COLO668 (cell line): ENCODE results near the gene HRH3.

Source experiments
- DNase-seq: peaks from one replicate; lab custom pipeline; 2025; ENCODE audit not compliant: unreplicated experiment; lab: John Stamatoyannopoulos, UW

Gene HRH3

DNA sequence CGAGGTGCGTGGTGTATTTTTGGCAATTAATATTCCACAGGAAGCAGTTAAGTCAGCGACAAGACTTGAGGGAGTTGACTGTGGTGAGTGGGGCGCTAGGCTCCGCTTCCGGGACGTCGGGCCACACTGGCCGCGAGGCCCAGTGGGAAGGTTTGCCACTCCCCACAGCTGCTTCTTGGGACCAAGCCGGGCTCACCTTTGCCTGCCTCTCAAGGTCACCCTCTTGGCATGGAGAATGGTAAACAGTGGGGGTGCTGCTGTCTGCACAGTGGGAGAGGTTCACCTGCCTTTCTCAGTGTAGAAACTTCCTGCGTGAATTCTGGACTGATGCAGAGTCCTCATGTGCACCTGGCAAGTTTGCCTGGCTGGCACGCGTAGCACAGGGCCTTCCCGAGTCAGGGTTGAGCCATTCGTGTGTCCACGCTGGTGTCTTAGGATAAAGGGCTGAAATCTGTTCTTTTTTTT is 24.6 kb upstream of the HRH3 start:
- peak; percentile 20 for DNase-seq

GRCh38 chr20:62243906-62244515 is 23.9 kb upstream of the HRH3 start:
- DNase-seq, result no peak

GRCh38 chr20:62243106-62243505 is 23.0 kb upstream of the HRH3 start:
- no peak for DNase-seq

- no peak for DNase-seq
These were observed 22.1 kb upstream of the HRH3 start for GRCh38 chr20:62242176-62242575.

DNA sequence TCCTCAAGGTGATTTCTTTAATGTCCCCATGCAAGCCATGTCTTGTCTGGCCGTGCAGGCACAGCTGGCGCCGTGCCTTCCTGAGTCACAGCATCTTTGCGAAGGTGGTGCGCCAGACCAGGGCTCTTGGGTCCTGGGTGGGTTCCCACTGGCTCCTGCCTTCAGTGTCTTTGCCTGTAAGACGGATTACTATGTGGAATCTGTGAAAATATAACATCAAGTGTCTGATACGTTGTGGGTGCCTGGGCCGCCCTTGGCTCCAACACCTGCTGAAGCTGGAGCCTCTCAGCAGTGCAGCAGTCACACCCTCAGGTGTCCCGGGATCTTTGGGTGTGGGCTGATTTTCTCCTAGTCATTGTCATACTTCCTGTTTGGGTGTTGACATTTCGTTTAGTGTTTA is 21.4 kb upstream of the HRH3 start:
- DNase-seq, result no peak

GRCh38 chr20:62240020-62240685 is 20.1 kb upstream of the HRH3 start:
- no peak for DNase-seq

GRCh38 chr20:62239278-62239879 is 19.3 kb upstream of the HRH3 start:
- DNase-seq, result peak; percentile 15

DNA sequence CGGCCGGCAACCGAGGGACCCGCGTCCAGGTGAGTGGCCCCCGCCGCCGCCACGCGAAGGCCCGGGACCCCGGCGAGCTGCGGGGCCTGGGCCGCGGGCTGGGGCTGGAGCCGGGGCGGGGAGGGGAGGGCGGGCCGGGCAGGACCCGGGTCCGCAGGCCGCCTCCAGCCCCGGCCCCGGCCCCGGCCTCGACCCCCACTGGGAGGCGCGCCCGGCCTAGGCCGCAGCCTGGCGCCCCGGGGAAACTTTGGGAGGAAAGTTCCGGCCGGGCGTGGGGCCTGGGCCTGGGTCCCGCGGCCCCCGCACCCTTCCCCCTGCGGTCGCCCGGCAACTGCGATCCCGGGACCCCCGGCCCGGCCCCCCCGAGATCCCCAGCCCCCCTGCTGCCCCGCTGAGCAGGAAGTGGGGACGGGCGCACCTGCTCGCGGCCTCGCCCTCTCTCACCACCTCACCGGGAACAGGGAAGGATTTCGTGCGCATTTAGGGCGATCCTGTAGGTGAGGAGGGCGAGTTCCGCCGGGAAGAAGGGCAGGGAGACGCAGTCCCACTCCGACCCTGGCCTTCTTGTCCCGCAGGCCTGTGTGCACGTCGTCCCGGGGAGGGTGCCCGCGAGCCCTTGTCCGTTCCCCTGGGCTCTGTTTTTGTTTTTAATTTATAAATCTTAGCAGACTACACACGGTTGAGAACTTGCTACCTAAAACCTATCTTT is 18.6 kb upstream of the HRH3 start:
- peak; percentile 66 for DNase-seq

GRCh38 chr20:62237801-62238568 is 17.9 kb upstream of the HRH3 start, which contains the start of gene OSBPL2:
TSS of gene OSBPL2 (plus strand) at chr20:62238521. CDS start at chr20:62256185, 17,664 bp downstream.
- peak; percentile 99 for DNase-seq

GRCh38 chr20:62237514-62237800 is 17.4 kb upstream of the HRH3 start:
- no peak for DNase-seq

DNA sequence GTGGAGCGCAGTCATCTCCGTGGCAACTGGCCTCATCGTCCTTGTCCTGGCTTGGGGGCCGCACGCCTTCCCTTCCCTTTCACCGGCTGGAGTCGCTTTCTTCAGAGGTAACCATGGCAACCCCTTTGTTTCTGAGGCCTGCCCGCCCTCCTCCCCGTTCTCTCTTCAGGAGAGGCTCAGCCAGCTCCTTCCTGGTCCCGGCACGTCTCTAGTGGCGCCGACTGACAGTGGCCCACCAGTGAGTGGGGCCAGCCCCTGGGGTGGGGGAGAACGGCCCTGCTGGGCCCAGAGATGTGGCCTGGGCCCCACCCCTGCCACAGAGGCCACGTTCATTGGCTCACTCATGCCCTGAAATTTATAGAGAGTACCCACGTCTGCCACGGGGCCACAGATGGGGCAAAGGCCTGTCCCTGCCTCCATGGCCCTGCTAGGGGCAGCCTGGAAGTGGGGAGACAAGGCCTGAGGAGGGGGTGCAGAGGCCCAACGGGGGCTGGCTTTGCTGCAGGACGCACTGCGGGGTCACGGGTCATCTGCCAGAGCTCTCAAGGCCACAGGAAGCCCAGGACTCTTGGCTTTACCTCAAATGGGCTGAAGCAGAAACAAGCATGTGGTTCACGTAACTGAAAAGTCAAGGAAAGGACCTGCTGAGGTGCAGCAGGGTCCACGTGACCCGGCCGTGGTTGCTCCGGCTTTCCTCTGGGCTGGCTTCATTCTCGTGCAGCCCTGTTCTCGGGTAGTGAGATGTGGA is 16.9 kb upstream of the HRH3 start:
- no peak for DNase-seq

- no peak for DNase-seq
These were observed 16.1 kb upstream of the HRH3 start for GRCh38 chr20:62236200-62236599.

- DNase-seq, result no peak
These were observed 15.7 kb upstream of the HRH3 start for GRCh38 chr20:62235777-62236157.

GRCh38 chr20:62235001-62235776 is 15.1 kb upstream of the HRH3 start:
- DNase-seq, result no peak

GRCh38 chr20:62234339-62234738 is 14.3 kb upstream of the HRH3 start:
- DNase-seq, result no peak

DNA sequence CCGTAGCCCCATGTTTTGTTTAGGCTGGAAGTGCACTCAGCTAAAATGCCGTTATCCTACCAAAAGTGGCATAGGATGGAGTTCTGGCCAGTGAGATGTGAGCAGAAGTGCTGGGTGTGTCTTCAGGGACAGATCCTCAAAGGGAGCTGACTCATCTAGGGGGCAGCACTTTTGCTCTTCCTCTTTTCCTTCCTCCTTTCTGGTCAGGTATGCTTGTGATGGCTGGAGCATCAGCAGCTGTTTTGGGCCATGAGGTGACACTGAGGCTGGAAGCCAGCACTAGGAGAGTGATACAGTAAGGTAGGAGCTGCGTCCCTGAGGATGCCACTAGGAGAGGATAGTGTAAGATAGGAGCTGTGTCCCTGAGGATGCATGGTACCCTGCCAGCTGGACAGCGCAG is 13.6 kb upstream of the HRH3 start:
- no peak for DNase-seq

DNA sequence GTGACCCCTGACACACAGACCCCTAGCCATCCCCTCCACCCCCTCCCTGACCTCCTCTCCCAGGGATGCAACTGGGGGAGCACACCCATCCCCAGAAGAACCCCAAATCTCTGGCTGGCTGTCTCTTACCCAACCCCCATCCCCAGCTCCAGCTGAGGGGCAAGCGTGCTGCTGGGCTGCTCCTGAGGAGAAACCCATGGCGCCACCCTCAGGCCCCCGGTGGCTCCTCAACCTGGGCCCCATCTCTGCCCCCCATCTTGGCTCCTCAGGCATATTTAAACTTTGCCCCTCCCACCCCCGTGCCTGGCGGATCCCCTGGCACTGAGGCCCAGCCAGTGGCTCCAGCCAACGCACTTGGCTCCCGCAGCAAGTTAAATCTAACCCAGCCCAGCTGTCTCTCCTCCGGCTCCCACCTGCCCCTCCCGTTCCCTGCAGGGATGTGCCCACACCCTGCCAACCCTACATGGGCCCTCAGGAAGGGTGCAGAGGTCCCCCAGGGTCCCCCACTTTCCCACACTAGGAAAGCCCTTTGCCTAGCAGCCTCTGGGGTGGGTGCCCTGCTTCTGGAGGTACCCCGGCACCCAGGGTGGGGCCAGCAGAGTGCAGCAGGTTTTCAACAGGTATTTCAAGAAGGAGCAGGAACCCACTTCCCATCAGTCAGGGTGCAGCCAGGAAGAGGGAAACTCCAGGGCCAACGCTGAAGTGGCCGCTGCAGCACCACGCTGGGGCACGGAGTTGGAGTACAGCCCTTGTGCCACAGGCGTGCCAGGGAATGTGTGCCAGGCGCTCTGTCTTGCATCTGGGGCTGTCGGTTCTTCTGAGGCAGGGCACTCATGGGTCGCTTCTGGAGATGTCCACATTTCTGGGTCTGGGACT is 12.9 kb upstream of the HRH3 start:
- DNase-seq, result no peak

- no peak for DNase-seq
These were observed 12.1 kb upstream of the HRH3 start for GRCh38 chr20:62232194-62232593.

DNA sequence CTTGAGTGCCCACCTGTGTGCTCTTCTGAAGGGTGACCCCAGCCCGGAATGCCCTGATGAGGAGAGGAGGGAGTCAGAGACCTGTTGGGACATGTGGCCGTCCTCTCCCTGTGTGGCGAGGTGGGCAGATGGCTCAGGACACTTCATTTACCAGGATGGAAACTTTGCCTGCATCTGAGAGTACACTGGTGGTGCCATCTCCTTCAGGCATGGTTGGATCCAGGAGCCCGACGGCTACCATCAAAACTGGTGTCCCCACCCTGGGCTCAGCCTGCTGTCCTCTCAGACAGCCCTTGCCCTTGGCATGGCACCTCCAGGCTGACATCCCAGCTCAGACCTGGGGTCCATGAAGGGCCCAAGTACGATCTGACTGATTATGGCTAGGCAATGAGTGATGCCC is 11.2 kb upstream of the HRH3 start:
- DNase-seq, result no peak
